NCI-H524 treated with DMSO at 0.1 percent for 48 hours (cell line): ENCODE results near the gene RP2.
A peak's percentile ranks its signal among the peaks of the same experiment; 100 is the strongest.

Experiments used
- DNase-seq: peaks from one replicate; lab custom pipeline; 2025; lab: John Stamatoyannopoulos, UW

RP2 gene

DNA sequence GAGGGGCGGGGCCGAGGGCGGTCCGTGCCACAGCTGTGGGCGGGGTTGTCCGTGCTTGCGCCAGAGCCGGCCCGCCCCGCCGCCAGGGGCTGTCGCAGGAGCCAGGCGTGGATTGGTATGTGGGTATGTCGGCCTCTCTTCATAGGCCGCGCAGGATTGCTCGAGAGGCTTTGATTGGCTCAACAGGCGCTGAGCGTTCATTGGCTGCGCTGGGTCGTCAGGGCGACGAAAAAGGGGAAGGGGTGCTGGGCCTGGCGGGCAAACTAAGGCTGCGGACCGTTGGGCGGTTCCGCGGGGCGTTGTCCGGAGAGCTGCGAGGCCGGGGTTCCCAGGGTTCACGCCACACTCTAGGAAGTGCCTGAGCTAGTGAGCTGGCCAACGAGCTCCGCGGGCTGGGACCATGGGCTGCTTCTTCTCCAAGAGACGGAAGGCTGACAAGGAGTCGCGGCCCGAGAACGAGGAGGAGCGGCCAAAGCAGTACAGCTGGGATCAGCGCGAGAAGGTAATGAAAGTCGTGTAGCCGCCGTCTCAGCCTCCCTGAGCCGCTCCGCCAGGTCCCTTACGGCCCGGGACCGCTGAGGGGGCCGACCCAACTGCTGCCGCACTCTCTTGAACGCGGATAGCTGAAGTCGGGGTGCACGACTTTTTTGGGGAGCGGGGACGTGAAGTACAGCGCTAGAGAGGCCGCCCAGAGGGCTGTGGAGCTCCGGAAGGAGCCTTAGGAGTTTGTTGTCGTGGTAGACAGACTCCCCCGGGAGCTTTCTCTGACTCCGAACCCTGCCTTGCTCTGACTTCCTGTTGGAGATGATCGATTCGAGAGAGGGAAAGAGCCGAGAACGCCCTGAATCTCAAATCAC lies at the start of gene RP2:
Gene RP2, plus strand, starts transcription at position 343 of the 857 bp plus-strand sequence. Its CDS starts 58 bp downstream, at position 401.
- DNase-seq = peak; percentile 85

- DNase-seq = no peak
These were observed 47.9 kb upstream of the RP2 start for GRCh38 chrX:46788902-46789301.

- DNase-seq = no peak
These were observed 44.7 kb upstream of the RP2 start for GRCh38 chrX:46791927-46792809.

- no peak for DNase-seq
These were observed 44.0 kb upstream of the RP2 start for GRCh38 chrX:46792810-46793188.

DNA sequence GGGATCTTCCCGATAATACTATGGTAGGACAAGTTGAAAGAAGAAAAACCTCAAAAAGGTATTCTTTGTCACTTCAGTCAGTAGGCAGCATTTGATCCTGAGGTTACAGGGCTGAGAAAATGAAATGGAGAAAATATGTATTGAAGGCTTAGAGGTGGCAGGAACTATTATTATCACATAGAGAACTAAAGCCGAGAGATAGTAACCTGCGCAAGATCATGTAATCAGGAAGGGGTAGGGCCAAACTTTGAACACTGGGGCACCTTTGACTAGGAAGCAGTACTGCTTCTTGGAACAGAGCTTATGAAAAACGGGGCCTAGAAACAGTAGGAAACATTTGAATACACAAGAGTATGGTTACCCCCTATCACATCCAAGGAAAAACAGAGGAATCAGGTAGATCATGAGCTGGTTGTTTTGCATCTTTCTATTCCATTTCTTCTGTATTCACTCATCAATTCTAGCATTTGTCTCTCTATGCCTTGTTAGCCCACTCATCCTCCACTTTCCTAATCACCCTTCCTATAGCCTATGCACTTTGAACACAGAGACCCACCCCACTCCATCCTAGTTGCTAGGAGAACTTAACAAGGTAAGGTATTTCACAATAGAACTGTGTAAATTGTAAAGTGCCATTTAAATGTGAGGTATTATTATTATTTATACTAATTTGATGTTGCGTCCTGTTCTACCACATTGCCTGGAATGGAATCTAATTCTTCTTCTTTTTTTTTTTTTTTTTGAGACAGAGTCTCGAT lies 43.3 kb upstream of the RP2 start:
- DNase-seq = no peak

DNA sequence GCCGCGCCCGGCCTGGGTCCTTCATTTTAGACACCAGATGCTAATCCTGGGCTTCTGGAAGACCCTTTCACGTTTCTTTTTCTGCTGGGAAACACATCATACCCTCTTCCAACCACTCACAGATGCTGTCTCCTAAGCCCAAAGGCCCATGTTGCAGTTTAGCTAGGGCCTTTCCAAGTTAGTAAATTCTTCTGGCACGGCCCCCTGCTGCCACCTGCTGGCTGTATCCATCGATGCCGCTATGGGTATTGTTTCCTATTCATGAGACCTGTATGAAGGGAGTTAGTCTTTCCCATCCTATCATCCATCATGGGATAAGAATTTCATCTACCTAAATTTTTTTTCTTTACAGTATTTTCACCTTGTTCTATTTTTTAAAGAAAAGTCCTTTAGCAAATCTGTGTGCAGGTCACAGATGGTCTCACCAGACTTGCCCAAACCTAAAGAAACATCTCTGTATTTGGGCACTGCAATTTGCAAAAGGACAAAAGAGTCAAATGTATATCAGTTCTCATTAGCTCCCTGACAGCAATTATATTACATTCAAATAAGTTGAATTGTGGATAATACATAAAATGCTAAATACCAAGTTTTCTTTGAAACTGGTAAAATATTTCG lies 40.2 kb upstream of the RP2 start:
- no peak for DNase-seq

- DNase-seq = no peak
These were observed 33.7 kb upstream of the RP2 start for GRCh38 chrX:46803140-46803539.

DNA sequence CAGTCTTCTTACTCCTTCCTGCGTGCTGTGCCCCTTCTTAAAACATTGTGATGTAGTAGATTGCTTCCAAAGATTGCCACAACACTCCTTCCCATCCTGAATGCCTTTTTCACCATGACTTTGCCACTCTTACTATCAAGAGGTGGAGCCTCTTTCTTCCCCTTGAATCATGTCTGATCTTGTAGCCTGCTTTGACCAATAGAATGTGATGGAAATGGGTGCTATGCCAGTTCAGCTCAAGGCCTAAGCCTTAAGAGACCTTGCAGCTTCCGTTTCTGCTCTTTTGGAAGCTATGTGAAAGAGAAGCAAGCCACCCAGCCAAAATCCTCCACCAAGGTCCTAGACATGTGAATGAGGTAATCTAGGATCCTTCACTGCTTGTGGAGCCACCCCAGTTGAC lies 31.6 kb upstream of the RP2 start:
- DNase-seq = no peak

DNA sequence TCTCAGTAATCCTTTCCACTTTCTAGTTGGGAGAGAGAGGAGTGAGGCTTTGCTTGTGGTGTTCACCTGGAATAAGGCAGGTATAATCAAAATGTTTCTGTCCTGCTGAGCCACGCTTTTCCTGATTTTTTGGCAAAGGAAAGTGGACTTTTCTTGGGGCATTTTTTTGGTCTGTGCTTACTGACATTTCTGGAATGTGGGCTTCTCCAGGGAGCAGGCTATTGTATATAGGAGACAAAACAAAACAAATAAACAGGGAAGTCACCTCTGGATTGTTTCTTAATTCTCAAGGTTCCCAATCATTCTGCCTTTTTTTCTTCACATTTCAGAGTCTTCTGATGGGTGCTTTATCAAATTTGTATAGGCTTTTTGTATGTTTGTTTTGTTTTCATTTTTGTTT lies 25.7 kb upstream of the RP2 start:
- no peak for DNase-seq

DNA sequence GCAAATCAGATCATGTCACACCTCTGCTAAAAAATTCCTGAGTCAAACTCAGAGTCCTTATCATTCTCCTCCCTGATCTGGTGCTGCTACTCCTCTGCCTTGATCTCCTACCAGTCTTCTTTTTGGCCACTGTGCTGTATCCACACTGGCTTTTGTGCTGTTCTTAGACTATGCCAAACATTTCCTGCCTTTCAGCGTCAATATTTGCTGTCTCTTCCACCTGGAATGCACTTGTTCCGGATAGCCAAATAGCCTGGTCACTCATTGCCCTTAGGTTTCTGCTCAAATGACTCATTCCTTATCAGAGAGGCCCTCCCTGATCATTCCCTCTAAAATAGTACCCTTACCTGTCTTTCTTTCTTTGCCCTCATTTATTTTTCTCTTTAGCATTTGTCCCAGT lies 24.4 kb upstream of the RP2 start:
- DNase-seq = no peak

DNA sequence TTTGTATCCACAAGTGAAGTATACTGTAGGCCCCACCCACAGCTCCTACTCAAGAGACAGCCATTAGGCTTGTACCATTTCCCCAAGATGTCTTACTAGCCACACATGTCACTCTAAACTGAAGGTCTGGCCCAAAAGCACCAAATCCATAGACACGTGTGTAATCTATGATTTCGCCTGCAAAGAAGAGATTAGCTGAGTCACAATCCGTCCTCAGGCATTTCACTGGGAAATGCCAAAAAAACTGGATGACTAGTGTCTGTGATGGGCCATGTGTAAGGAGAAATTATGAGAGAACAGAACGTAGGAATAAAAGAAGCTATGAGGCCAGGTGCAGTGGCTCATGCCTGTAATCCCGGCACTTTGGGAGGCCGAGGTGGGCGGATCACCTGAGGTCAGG lies 21.9 kb upstream of the RP2 start:
- no peak for DNase-seq

- DNase-seq = no peak
These were observed 17.7 kb upstream of the RP2 start for GRCh38 chrX:46819136-46819535.

DNA sequence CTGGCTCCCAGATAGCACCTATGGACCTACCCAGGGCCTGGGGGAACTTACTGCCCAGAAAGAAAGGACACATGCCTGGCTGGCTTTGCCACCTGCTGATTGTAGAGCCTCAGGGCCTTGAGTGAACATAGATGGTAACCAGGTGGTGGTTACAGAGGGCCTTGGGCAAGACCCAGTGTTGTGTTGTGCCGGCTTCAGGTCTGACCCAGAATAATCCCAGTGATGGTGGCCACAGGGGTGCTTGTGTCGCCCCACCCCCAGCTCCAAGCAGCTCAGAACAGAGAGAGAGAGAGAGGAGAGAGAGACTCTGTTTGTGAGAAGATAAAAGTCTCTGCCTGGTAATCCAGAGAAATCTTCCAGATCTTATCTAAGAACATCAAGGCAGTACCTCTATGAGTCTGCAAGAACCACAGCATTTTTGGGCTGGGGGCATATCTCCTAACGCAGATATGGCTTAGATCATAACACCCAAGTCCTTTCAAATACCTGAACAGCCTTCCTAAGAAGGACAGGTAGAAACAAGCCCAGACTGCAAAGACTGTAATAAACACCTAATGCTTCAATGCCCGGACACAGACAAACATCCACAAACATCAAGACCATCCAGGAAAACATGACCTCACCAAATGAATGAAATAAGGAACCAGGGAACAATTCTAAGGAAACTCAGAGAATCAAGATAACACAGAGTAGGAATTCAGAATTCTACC lies 16.3 kb upstream of the RP2 start:
- DNase-seq = no peak

- DNase-seq = no peak
These were observed 13.4 kb upstream of the RP2 start for GRCh38 chrX:46823481-46823880.

DNA sequence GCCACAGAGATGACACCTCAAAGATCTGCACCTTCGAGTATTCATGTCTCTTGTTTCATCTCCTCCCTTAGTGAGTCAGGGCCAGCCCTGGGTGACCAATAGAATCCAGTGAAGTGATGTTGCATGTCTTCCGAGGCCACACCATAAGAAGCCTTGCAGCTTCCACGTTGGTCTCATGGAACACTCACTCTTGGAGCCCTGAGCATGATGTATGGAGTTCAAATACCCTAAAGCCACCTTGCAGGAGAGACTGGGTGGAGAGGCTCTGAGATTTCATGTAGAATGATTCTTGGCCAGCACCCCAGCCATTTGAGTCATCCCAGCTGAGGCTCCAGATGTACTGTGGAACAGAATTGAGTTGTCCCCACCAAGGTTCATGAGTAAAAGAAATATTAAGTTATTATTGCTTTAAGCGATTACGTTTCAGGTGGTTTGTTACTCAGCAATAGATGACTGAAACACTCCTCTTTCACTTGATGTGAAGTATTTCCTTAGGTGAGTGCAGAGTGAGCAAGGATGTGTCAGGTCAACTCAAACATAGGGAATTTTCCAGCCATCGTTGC lies 5.0 kb upstream of the RP2 start:
- DNase-seq = no peak

DNA sequence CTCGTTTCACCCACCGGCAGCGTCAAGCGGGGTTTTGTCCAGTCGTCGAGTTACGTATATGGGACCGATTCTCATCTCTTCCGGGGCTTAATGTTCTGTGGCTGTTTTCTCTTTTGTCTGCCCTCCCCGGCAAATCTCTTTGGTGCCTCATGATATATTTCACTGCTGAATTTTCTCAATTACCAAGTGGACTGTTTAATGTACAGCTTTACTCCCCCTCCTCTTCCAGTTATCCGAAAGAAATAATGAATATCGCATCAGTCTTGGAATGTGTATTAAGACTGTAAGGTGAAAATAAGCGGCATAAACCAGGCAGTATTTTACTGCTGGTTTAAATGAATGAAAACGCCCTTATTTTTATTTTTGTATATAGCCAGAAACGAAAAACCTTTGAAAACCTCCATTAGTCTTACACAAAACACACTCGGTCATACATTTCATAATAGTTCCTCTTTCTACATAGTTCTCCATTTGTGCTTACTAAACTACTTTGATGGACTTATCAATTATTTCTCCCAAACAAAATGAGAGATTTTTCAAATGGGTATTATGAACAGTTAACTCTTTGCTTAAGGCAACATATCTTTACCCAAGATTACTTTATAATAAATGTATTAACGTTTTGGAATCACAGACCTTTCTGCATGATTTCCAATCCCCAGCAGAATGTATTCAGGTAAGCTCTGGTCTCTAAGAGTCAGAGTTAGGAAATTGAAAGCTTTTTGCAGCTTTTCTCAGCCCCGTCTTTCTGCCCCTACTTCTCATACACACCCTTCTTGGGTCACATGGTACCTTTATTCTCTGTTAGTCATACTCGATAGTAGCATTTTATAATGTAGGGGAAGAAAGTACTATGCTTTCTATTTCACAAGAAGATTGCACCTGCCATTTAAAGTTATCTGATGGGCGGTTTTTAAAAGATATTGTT lies 979 bp downstream of the RP2 start:
- DNase-seq = no peak

DNA sequence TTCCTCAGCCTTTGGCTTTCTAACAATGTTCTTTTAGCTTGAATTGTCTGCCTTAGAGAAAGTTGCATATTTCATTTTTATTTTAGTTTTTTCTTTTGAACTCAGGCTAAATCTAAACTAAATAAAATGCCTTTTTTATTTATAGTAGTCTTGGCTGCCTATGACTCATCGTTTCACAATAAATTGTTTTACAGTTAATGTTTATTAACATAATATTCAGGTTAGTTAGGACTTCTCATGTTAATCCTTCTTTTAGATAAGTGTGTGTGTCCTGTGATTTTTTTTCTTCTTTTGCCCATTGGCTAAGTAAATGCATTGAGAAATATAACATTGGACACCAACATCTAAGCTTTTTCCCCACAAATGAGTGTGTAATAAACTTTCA lies 1.6 kb downstream of the RP2 start:
- DNase-seq = no peak

GRCh38 chrX:46838974-46839480 lies 2.2 kb downstream of the RP2 start:
- no peak for DNase-seq

DNA sequence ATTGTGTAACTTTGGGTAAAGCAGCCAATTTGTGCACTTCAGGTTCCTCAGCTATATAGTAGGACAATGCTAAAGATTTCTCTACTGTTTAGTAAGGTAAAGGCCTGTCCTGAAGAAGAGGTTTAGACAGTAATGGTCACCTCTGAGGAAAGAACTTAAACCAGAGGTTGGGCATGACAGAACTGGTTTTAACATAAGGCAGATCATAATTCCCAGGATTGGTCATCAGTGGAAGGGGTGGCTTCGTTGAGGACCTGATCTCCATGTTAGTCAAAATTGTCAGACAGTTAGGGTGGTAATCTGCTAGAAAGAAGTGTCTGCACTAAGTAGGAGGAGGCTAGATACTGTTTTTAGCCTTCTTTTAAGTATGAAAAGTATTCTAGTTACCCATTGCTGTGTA lies 4.1 kb downstream of the RP2 start:
- no peak for DNase-seq

DNA sequence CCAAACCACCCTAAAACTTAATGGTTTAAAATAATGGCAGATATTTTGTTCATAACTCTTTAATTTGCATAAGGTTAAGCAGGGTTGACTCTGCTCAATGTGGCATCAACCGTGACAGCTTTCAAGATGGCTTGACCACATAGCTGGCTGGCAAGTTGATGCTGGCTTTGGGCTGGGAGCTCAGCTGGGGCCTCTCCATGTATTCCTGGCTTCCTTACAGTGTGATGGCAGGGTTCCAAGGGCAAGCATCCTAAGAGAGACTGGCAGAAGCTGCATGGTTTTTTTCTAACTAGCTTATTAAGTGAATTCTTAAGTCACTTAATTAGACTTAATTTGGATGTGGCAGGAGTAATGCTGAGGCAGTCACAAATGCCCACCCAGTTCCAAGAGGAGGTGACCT lies 4.5 kb downstream of the RP2 start:
- DNase-seq = no peak
